Fibroblast of skin of back (primary cell): ENCODE data around the gene RMI2. TPM values are rescaled to one million over a fixed set of nuclear protein-coding genes. Genes with fewer than 3 reads are reported as not detected.
A peak's percentile ranks its signal among the peaks of the same experiment; 100 is the strongest.
"Not testable (repeated sequence)": the region's sequence is repeated elsewhere in the genome, so short reads cannot be mapped to it uniquely, and the experiment has no call there.

Experiments used
- DNase-seq: peaks from one replicate; pipeline ENCODE4 v3.0.0-alpha.2; 2013
- polyA plus RNA-seq, 2 experiments: library from polyadenylated mRNA; unstranded; fragments of 120-200 nt; gene quantifications; one replicate each; pipeline ENCODE4 v1.2.1, GENCODE V29; 2013; ENCODE audit not compliant: insufficient read length in 2 of 2

Gene RMI2
- polyA plus RNA-seq (2013, experiment 1 of 2; ENCODE audit: insufficient read length) = 10.6 TPM
- polyA plus RNA-seq (2013, experiment 2 of 2; ENCODE audit: insufficient read length) = 1.3 TPM

- DNase-seq = peak; percentile 93
Observed at GRCh38 chr16:11345040-11345862, at the start of gene RMI2. Gene RMI2, plus strand, starts transcription at chr16:11345459. Its CDS starts 13 bp downstream, at chr16:11345472.

- DNase-seq = no peak
Observed at GRCh38 chr16:11295672-11296071, 49.6 kb upstream of the RMI2 start.

- DNase-seq = no peak
Observed at GRCh38 chr16:11296351-11296705, 48.9 kb upstream of the RMI2 start.

- DNase-seq = no peak
Observed at GRCh38 chr16:11296706-11297491, 48.4 kb upstream of the RMI2 start.

- DNase-seq = peak; percentile 41
Observed at GRCh38 chr16:11297492-11298142, 47.6 kb upstream of the RMI2 start.

- no peak for DNase-seq
Observed at GRCh38 chr16:11298143-11298900, 46.9 kb upstream of the RMI2 start.

GRCh38 chr16:11298950-11299547 lies 46.2 kb upstream of the RMI2 start:
- not testable (repeated sequence) for DNase-seq

GRCh38 chr16:11299865-11300559 lies 45.2 kb upstream of the RMI2 start:
- no peak for DNase-seq

- no peak for DNase-seq
Observed at GRCh38 chr16:11300560-11300892, 44.7 kb upstream of the RMI2 start.

- no peak for DNase-seq
Observed at GRCh38 chr16:11301645-11302501, 43.4 kb upstream of the RMI2 start.

- no peak for DNase-seq
Observed at GRCh38 chr16:11302977-11303376, 42.3 kb upstream of the RMI2 start.

GRCh38 chr16:11303405-11304138 lies 41.7 kb upstream of the RMI2 start:
- DNase-seq = no peak

- DNase-seq = no peak
Observed at GRCh38 chr16:11306381-11306780, 38.9 kb upstream of the RMI2 start.

GRCh38 chr16:11306997-11307638 lies 38.1 kb upstream of the RMI2 start:
- DNase-seq = no peak

GRCh38 chr16:11307639-11308492 lies 37.4 kb upstream of the RMI2 start:
- DNase-seq = no peak

GRCh38 chr16:11308493-11309283 lies 36.6 kb upstream of the RMI2 start:
- DNase-seq = no peak
